ENCODE data around the gene VNN1.

- TF ChIP-seq, protein P1, sequence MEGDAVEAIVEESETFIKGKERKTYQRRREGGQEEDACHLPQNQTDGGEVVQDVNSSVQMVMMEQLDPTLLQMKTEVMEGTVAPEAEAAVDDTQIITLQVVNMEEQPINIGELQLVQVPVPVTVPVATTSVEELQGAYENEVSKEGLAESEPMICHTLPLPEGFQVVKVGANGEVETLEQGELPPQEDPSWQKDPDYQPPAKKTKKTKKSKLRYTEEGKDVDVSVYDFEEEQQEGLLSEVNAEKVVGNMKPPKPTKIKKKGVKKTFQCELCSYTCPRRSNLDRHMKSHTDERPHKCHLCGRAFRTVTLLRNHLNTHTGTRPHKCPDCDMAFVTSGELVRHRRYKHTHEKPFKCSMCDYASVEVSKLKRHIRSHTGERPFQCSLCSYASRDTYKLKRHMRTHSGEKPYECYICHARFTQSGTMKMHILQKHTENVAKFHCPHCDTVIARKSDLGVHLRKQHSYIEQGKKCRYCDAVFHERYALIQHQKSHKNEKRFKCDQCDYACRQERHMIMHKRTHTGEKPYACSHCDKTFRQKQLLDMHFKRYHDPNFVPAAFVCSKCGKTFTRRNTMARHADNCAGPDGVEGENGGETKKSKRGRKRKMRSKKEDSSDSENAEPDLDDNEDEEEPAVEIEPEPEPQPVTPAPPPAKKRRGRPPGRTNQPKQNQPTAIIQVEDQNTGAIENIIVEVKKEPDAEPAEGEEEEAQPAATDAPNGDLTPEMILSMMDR (conservative IDR thresholded peaks at IDR 0.05): no peak
- TF ChIP-seq EZH2 (IDR thresholded peaks at IDR 0.05; ENCODE audit: low read depth): no peak
Measured at GRCh38 chr6:132708002-132708401, 5.9 kb downstream of the VNN1 start.
